ENCODE results near the gene MYO1C.
"Not testable (repeated sequence)": the region's sequence is repeated elsewhere in the genome, so short reads cannot be mapped to it uniquely, and the experiment has no call there.

MYO1C gene

DNA sequence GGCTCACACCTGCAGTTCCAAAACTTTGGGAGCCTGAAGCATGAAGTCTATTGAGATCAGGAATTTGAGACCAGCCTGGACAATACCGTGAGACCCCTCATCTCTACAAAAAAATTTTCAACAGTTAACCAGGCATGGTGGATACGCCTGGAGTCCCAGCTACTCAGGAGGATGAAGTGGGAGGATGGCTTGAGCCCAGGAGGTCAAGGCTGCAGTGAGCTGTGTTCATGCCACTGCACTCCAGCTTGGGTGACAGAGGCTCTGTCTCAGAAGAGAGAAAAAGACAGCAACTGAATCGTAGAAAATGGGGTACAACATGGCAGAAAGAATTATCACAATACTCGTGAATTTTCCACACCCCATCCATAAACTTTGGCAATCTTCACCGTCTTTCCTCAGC, 39.6 kb downstream of the MYO1C start:
- Histone ChIP-seq H3K36me3 (ENCODE audit: low read length) (no peaks in the 10 kb centered on the region), H2AFZ (ENCODE audit: low read depth, low read length, severe bottlenecking) (no peak overlapping the region), H3K9me3 (ENCODE audit: insufficient read depth, low read length) (no peaks in the 10 kb centered on the region), H3K9me2 (replicated peaks; ENCODE audit: insufficient read depth, low read length) (no peaks in the 10 kb centered on the region), H3K79me2 (ENCODE audit: insufficient read depth, low read length) (peaks cover 81% of the 10 kb centered on the region), H3K27ac (ENCODE audit: low read depth, low read length) (no peak overlapping the region), H3K9ac (ENCODE audit: low read length) (no peak overlapping the region), H3K27me3 (ENCODE audit: low read length) (no peaks in the 10 kb centered on the region), H3F3A (ENCODE audit: insufficient read depth) (no peaks in the 10 kb centered on the region), H3K4me3 (ENCODE audit: insufficient read depth, low read length, poor library complexity, severe bottlenecking) (no peak overlapping the region), H3K4me2 (ENCODE audit: low read depth, low read length, poor library complexity, severe bottlenecking) (no peak overlapping the region), H4K20me1 (ENCODE audit: low read depth, low read length) (0 out of 2 replicates have a peak, but pooled peaks cover 3% of the 10 kb centered on the region)
- TF ChIP-seq, protein P1, sequence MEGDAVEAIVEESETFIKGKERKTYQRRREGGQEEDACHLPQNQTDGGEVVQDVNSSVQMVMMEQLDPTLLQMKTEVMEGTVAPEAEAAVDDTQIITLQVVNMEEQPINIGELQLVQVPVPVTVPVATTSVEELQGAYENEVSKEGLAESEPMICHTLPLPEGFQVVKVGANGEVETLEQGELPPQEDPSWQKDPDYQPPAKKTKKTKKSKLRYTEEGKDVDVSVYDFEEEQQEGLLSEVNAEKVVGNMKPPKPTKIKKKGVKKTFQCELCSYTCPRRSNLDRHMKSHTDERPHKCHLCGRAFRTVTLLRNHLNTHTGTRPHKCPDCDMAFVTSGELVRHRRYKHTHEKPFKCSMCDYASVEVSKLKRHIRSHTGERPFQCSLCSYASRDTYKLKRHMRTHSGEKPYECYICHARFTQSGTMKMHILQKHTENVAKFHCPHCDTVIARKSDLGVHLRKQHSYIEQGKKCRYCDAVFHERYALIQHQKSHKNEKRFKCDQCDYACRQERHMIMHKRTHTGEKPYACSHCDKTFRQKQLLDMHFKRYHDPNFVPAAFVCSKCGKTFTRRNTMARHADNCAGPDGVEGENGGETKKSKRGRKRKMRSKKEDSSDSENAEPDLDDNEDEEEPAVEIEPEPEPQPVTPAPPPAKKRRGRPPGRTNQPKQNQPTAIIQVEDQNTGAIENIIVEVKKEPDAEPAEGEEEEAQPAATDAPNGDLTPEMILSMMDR (IDR thresholded peaks at IDR 0.05; ENCODE audit: insufficient read depth, low read length, poor library complexity, severe bottlenecking), result no peak
- no peak for TF ChIP-seq EZH2phosphoT487 (conservative IDR thresholded peaks at IDR 0.05; ENCODE audit: low read length)

DNA sequence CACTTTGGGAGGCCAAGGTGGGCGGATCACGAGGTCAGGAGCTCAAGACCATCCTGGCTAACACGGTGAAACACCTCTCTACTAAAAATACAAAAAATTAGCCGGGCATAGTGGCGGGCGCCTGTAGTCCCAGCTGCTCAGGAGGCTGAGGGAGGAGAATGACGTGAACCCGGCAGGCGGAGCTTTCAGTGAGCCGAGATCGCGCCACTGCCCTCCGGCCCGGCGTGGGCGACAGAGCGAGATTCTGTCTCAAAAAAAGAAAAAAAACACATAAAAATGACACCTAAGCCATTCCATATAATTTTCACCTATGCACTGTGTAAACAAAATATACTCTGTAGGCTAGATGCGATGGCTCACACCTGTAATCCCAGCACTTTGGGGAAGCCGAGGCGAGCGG, 42.2 kb downstream of the MYO1C start:
- H3K36me3 ChIP-seq (ENCODE audit: low read length); H3K9me2 ChIP-seq (replicated peaks; ENCODE audit: insufficient read depth, low read length); H3K27me3 ChIP-seq (ENCODE audit: low read length); H3K9me3 ChIP-seq (ENCODE audit: insufficient read depth, low read length); H2AFZ ChIP-seq (ENCODE audit: low read depth, low read length, severe bottlenecking); H3K9ac ChIP-seq (ENCODE audit: low read length); H4K20me1 ChIP-seq (ENCODE audit: low read depth, low read length); H3K4me3 ChIP-seq (ENCODE audit: insufficient read depth, low read length, poor library complexity, severe bottlenecking); H3K27ac ChIP-seq (ENCODE audit: low read depth, low read length); H3F3A ChIP-seq (ENCODE audit: insufficient read depth); H3K4me2 ChIP-seq (ENCODE audit: low read depth, low read length, poor library complexity, severe bottlenecking): not testable (repeated sequence)
- H3K79me2 ChIP-seq (ENCODE audit: insufficient read depth, low read length), result peaks cover 100% of the 10 kb centered on the region

DNA sequence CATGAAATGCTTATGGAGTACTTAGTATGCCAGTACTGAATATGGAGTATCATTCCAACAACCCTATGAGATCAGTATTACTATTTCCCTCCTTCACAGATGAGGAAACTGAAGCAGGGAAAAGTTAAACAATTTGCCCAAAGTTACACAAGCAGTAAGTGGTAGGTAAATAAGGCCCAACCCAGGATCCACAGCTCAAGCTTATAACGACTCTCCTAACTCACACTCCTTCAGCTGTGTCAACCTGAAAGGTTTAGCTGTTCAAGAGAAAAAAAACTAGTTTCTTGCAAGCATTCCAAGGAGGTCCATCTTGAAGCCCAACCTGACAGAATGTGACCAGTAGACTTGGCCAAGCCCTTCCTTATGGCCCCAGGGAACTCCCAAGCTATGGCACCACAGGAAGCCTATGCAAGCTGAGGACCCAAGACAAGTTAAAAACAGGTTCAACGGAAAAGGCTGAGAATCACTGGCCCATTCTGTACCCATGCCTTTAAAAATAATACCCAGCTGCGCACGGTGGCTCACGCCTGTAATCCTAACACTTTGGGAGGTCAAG, 43.0 kb downstream of the MYO1C start:
- Histone ChIP-seq H3K9me3 (ENCODE audit: insufficient read depth, low read length) (no peaks in the 10 kb centered on the region), H3K27me3 (ENCODE audit: low read length) (no peaks in the 10 kb centered on the region), H3K4me2 (ENCODE audit: low read depth, low read length, poor library complexity, severe bottlenecking) (no peak overlapping the region)

DNA sequence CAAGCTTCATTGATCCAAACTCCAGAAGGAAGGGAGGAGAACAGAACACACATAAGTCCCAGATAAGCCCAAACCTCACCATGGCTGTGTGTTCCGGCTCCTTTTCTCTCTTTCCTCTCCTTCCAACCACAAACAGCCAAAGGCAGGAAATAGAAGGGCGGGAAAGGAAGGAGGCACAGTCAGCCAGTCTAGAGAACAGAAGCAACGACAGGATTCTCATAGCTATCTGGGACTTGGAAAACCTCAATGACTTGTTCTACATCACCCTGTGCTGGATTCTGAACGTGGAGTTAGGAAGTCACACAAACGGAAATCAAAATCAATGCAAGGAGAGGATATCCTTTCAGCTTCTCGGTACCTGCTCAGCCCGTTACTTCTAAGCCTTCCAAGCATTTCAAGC, 45.4 kb downstream of the MYO1C start:
- H3K27ac ChIP-seq (ENCODE audit: low read depth, low read length), result no peak overlapping the region
- H3K4me2 ChIP-seq (ENCODE audit: low read depth, low read length, poor library complexity, severe bottlenecking), result no peak overlapping the region
- no peak overlapping the region for H3K9ac ChIP-seq (ENCODE audit: low read length)
- H3F3A ChIP-seq (ENCODE audit: insufficient read depth), result no peaks in the 10 kb centered on the region
- peaks cover 93% of the 10 kb centered on the region for H3K79me2 ChIP-seq (ENCODE audit: insufficient read depth, low read length)
- H2AFZ ChIP-seq (ENCODE audit: low read depth, low read length, severe bottlenecking), result no peak overlapping the region
- H3K9me2 ChIP-seq (replicated peaks; ENCODE audit: insufficient read depth, low read length), result no peaks in the 10 kb centered on the region
- H3K9me3 ChIP-seq (ENCODE audit: insufficient read depth, low read length), result no peaks in the 10 kb centered on the region
- H3K36me3 ChIP-seq (ENCODE audit: low read length), result no peaks in the 10 kb centered on the region
- no peak for TF ChIP-seq EZH2phosphoT487 (conservative IDR thresholded peaks at IDR 0.05; ENCODE audit: low read length)
- TF ChIP-seq, protein P1 (IDR thresholded peaks at IDR 0.05; ENCODE audit: insufficient read depth, low read length, poor library complexity, severe bottlenecking), result no peak
- no peaks in the 10 kb centered on the region for H3K27me3 ChIP-seq (ENCODE audit: low read length)
- no peaks in the 10 kb centered on the region for H4K20me1 ChIP-seq (ENCODE audit: low read depth, low read length)
- H3K4me3 ChIP-seq (ENCODE audit: insufficient read depth, low read length, poor library complexity, severe bottlenecking), result no peak overlapping the region

More for the DNA sequence above, 43.0 kb downstream of the MYO1C start:
- Histone ChIP-seq H4K20me1 (ENCODE audit: low read depth, low read length) (0 out of 2 replicates have a peak, but pooled peaks cover under 1% of the 10 kb centered on the region), H3K36me3 (ENCODE audit: low read length) (no peaks in the 10 kb centered on the region), H2AFZ (ENCODE audit: low read depth, low read length, severe bottlenecking) (no peak overlapping the region), H3K27ac (ENCODE audit: low read depth, low read length) (no peak overlapping the region), H3K4me3 (ENCODE audit: insufficient read depth, low read length, poor library complexity, severe bottlenecking) (no peak overlapping the region), H3K9me2 (replicated peaks; ENCODE audit: insufficient read depth, low read length) (no peaks in the 10 kb centered on the region), H3F3A (ENCODE audit: insufficient read depth) (no peaks in the 10 kb centered on the region), H3K9ac (ENCODE audit: low read length) (no peak overlapping the region), H3K79me2 (ENCODE audit: insufficient read depth, low read length) (peaks cover 98% of the 10 kb centered on the region)
- TF ChIP-seq EZH2phosphoT487 (conservative IDR thresholded peaks at IDR 0.05; ENCODE audit: low read length), result no peak
- TF ChIP-seq, protein P1 (IDR thresholded peaks at IDR 0.05; ENCODE audit: insufficient read depth, low read length, poor library complexity, severe bottlenecking), result no peak
